Kidney (tissue), 14 donors: ENCODE measurements around the gene BAZ2B. TPM values are rescaled to one million over a fixed set of nuclear protein-coding genes. Genes with fewer than 3 reads are reported as not detected.

Experiments used
- DNase-seq, 5 donors: peaks; one replicate each; pipeline ENCODE4 v3.0.0-alpha.2; 2013 to 2020
- FAIRE-seq: peaks from 2 replicates; lab custom pipeline; 2012; peaks lifted over from hg19 to GRCh38; lab: Jason Lieb, UNC
- H3K27ac ChIP-seq, 2 donors: one replicate each; pipeline ENCODE4 v1.7.0; 2013; ENCODE audit warnings: low read depth in 2 of 2, low read length in 2 of 2, inconsistent platforms in 1 of 2
- H3K27me3 ChIP-seq: one replicate; pipeline ENCODE4 v1.7.1; 2013; ENCODE audit warnings: low read length, inconsistent platforms; ENCODE audit not compliant: control insufficient read depth, insufficient read depth
- H3K36me3 ChIP-seq, 3 donors: one replicate each; pipeline versions ENCODE4 v1.7.0 to v1.7.1; 2013; ENCODE audit warnings: low read length in 3 of 3, control low read depth in 1 of 3, inconsistent platforms in 1 of 3; ENCODE audit not compliant: insufficient read depth in 3 of 3, control insufficient read depth in 2 of 3
- H3K4me1 ChIP-seq, 3 donors: one replicate each; pipeline versions ENCODE4 v1.7.0 to v1.7.1; 2013; ENCODE audit warnings: low read length in 3 of 3, inconsistent platforms in 1 of 3, low read depth in 1 of 3; ENCODE audit not compliant: control insufficient read depth in 2 of 3, insufficient read depth in 2 of 3
- H3K4me3 ChIP-seq, 3 donors: one replicate each; pipeline versions ENCODE4 v1.7.0 to v1.8.1; 2013; ENCODE audit warnings: low read length in 3 of 3, control low read depth in 1 of 3, inconsistent platforms in 1 of 3
- H3K9ac ChIP-seq, 3 donors: one replicate each; pipeline versions ENCODE4 v1.7.0 to v1.7.1; 2013; ENCODE audit warnings: low read length in 3 of 3, control low read depth in 1 of 3, inconsistent platforms in 1 of 3
- H3K9me3 ChIP-seq, 3 donors: one replicate each; pipeline versions ENCODE4 v1.7.0 to v1.7.1; 2013; ENCODE audit warnings: low read length in 3 of 3, control low read depth in 1 of 3, inconsistent platforms in 1 of 3; ENCODE audit not compliant: control insufficient read depth in 2 of 3, insufficient read depth in 1 of 3
- CTCF ChIP-seq: IDR thresholded peaks from 3 replicates; pipeline ENCODE4 v1.5.1; 2012; ENCODE audit warnings: mild to moderate bottlenecking, moderate library complexity, borderline replicate concordance; ENCODE audit not compliant: insufficient read depth; ENCODE audit errors: extremely low read depth
- intact Hi-C: fragments of 100-400 bp; cut with DNase I; formaldehyde crosslinking; loops from one replicate; pipeline ENCODE4 v1.11.1; 2022
- polyA plus RNA-seq: library from polyadenylated mRNA; stranded (reverse); fragments of 350-450 nt; fragmentation: Illumina TruSeq; extraction: RNeasy Lipid Tissue Mini Kit (QIAGEN cat#74804); gene quantifications from one replicate; pipeline ENCODE4 v1.2.3, GENCODE V29; 2014; ENCODE audit warnings: low read depth, low replicate concordance; ENCODE audit not compliant: insufficient read depth
- total RNA-seq: library from RNA; stranded (reverse); fragmentation: NEBNext Ultra II Directional; extraction: Animal tissue kit (Norgen Biotek cat#: 25700); gene quantifications from one replicate; pipeline ENCODE4 v1.2.1, GENCODE V29; 2021
- donor health status: control.
- donor health status: control.
- donor health status: control.
- donor health status: control.
- donor health status: control.
- donor health status: DM: yes; HTN: yes; CAD: no.
- donor health status: Normal renal cell carcinoma (clear cell type).

The BAZ2B gene
- total and polyA plus RNA-seq, 2 donors from 2014 or later: 5.1 to 87.3 TPM

GRCh38 chr2:159456500-159457426, 159.6 kb downstream of the BAZ2B start:
- no peak overlapping the region for H3K9ac ChIP-seq
- no peaks in the 10 kb centered on the region for H3K36me3 ChIP-seq
- intact Hi-C loops: no loop called here
- no peaks in the 10 kb centered on the region for H3K4me1 ChIP-seq
- H3K9me3 ChIP-seq: no peaks in the 10 kb centered on the region
- H3K27ac ChIP-seq: no peak overlapping the region
- H3K27me3 ChIP-seq: no peaks in the 10 kb centered on the region
- DNase-seq: no peak
- H3K4me3 ChIP-seq: no peak overlapping the region
- no peak for TF ChIP-seq CTCF
- FAIRE-seq: peak; percentile 45

GRCh38 chr2:159455330-159455918, 160.9 kb downstream of the BAZ2B start:
- FAIRE-seq: peak; percentile 23
- Histone ChIP-seq H3K27ac (no peak overlapping the region), H3K4me1 (no peaks in the 10 kb centered on the region), H3K36me3 (no peaks in the 10 kb centered on the region), H3K27me3 (no peaks in the 10 kb centered on the region), H3K4me3 (no peak overlapping the region), H3K9me3 (no peaks in the 10 kb centered on the region), H3K9ac (no peak overlapping the region)
- no peak for TF ChIP-seq CTCF
- DNase-seq: no peak
- intact Hi-C loops: no loop called here

- FAIRE-seq: no peak
Measured at GRCh38 chr2:159454185-159454584, 162.2 kb downstream of the BAZ2B start.

More at GRCh38 chr2:159454185-159454584, 162.2 kb downstream of the BAZ2B start:
- DNase-seq: no peak
- Histone ChIP-seq H3K4me3 (no peak overlapping the region), H3K9ac (no peak overlapping the region), H3K27me3 (no peaks in the 10 kb centered on the region), H3K36me3 (no peaks in the 10 kb centered on the region), H3K9me3 (no peaks in the 10 kb centered on the region), H3K4me1 (no peaks in the 10 kb centered on the region), H3K27ac (no peak overlapping the region)
- no peak for TF ChIP-seq CTCF
- intact Hi-C loops: no loop called here
